HL-60/S4 treated with retinoic acid at 250 ng/mL for 4 days and 3 days (cell line): ENCODE data around the gene DRICH1.
"Not testable (repeated sequence)": the region's sequence is repeated elsewhere in the genome, so short reads cannot be mapped to it uniquely, and the experiment has no call there.

ENCODE experiments used
- in situ Hi-C: fragments of 300-500 bp; cut with MboI; formaldehyde crosslinking; loops from 2 replicates; pipeline ENCODE4 v1.7.0; 2022; ENCODE audit warnings: low sequenced_read_pairs

The DRICH1 gene

DNA sequence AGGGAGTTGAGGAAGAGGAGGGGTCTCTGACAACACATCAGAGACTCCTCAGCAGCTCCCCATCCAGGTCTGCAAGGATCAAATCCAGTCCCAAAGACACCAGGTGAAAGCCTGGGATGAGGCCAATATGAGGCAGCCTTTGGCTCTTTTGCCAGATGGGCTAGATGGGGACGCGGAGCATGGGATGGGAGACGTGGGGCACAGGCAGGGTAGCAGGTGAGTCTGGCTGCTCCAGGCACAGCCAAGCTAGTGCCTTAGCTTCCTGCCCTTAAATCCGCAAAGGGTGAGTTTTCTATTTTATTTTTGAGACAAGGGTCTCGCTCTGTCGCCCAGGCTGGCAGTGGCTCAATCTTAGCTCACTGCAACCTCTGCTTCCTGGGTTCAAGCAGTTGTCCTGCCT lies 19.6 kb upstream of the DRICH1 start:
- in situ Hi-C loops, result no loop called here

DNA sequence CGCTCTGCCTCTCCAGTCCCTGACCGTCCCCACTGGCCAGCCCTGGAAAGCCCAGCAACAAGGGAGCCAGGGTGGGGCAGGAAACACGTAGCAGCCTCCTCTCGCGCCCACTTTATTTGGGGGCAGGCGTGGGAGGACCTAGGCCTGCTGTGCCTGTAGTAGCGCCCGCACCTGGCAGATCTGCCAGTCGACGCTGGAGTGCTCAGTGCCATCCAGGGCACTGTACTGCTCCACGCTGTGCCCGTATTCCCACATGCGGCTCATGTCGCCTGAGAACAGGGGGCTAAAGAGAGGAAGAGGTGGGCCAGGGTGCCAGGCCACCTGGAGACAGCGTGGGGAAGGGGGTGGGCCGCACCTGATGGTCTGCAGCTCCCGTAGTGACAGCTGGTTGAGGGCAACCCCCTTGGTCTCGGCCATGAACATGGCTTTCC lies 17.0 kb upstream of the DRICH1 start:
- in situ Hi-C loops, result no loop called here

DNA sequence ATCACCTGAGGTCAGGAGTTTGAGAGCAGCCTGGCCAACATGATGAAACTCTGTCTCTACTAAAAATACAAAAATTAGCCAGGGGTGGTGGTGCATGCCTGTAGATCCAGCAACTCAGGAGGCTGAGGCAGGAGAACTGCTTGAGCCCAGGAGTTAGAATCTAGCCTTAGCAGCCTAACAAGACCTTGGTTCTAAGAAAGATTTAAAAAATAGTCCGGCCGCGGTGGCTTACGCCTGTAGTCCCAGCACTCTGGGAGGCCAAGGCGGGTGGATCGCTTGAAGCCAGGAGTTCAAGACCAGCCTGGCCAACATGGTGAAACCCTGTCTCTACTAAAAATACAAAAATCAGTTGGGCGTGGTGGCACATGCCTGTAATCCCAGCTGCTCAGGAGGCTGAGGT lies 14.4 kb upstream of the DRICH1 start:
- in situ Hi-C loops, result not testable (repeated sequence)

GRCh38 chr22:23640206-23640605 lies 8.1 kb upstream of the DRICH1 start:
- in situ Hi-C loops, result not testable (repeated sequence)

- in situ Hi-C loops, result no loop called here
Observed at GRCh38 chr22:23639661-23640060, 7.5 kb upstream of the DRICH1 start.

GRCh38 chr22:23638611-23639010 lies 6.5 kb upstream of the DRICH1 start:
- in situ Hi-C loops, result no loop called here

DNA sequence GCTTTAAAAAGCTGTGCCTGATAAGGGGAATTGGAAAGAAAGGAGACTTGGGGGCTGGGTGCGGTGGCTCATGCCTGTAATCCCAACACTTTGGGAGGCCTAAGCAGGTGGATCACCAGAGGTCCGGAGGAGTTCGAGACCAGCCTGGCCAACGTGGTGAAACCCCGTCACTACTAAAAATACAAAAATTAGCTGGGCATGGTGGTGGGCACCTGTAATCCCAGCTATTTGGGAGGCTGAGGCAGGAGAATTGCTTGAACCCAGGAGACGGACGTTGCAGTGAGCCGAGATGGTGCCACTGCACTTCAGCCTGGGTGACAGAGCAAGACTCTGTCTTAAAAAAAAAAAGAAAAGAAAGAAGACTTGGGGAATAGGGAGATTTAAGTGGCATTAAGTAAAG lies 3.2 kb upstream of the DRICH1 start:
- in situ Hi-C loops, result not testable (repeated sequence)

DNA sequence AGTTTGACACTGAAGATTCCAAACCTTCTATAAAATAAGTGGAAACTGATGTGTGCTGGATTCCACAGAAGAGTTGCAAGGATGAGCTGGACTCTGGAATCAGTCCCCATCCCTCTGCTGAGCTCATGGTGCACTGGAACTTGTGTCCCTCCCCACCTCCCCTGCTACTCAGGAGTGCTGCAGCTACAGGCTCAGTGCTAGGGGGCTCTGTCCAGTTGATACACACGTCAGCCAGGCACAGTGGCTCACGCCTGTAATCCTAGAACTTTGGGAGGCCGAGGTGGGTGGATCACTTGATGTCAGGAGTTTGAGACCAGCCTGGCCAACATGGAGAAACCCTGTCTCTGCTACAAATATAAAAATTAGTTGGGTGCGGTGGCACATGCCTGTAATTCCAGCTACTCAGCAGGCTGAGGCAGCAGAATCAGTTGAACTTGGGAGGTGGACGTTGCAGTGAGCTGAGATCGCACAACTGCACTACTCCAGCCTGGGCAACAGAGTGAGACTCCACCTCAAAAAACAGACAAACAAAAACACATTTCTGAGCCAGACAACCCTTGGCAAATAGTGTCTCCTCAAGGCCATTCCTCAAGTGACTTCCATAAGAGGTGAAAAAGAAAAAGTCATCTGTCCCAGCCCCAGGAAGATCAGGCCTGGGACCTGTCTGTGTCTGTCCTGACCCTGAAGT lies 3.9 kb downstream of the DRICH1 start:
- in situ Hi-C loops, result not testable (repeated sequence)

DNA sequence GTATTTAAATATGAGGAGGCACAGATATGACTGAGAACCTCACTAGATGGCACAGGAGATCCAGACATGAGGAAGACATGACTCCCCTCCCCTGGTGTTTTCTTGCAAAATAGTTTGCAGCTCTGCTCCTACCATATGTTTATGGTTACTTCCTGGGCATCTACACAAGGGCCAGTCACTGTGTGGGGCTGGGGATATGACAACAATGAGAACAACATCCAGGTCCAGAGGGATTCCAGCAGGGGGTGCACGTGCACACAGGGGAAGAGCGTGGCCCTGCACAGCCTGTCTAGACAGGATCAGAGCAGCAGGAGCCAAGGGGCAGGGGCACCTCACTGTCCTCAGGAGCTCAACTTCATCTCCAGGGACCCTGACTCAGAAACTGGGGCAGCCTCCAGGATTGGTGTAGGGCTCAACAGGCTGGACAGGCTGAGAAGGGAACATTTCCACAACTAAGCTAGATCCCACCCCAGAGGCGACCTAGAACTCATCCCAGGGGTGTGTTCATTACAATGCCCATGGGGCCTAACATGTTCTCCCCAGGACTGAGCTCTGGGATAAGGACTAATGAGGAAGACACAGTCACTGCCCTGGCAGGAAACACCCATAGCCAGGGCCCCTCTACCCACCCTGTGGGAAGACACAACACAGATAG lies 4.6 kb downstream of the DRICH1 start:
- in situ Hi-C loops, result not testable (repeated sequence)

DNA sequence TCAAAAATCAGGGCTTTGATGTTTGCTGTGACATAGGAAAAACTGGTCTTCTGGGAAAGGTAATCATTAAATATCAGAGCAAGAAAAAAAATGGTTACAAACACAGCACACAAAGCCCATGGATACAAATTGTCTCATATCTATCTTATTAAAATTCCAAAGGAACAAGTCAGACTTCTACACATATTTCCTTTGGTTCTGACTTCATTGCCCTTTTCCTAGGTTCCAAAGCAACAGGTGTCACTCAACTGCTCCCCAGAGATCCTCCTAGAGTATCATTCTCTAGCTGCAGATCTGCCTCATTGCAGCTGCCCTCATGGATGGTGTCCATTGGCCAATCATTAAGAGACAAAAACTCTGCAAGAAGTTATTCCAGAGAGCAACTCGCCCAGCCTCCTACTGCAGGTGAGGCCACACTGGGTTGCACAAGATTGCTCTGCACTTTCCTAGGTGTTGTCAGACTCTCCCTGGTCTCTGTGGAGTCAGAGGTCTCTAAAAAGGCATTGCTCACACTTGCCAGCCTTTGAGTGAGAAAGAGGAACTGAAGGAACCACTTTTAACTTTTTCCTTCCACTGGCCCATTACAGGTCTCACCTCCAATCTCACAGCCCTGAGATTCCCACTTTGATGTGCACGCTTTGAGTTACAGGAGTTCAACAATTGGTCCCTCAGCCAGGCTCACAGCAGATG lies 5.7 kb downstream of the DRICH1 start:
- in situ Hi-C loops, result no loop called here

DNA sequence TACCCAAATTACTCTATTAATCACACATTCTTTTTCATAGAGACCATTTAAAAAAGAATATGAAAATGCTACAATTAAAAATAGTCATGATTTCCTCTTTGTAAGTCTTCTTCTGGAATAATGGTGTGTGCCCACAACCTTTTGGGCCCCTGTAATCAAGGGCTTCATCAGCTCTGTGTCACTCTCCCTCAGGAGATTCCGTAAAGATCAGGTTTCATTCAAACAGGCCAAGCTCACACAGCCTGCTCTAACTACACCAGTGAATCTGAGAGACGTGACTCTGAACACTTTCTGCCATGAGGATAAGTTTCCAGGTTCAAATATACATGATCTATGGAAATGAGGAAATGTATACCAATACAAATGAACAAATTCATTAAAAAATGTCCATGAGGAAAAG lies 9.5 kb downstream of the DRICH1 start:
- in situ Hi-C loops, result no loop called here

DNA sequence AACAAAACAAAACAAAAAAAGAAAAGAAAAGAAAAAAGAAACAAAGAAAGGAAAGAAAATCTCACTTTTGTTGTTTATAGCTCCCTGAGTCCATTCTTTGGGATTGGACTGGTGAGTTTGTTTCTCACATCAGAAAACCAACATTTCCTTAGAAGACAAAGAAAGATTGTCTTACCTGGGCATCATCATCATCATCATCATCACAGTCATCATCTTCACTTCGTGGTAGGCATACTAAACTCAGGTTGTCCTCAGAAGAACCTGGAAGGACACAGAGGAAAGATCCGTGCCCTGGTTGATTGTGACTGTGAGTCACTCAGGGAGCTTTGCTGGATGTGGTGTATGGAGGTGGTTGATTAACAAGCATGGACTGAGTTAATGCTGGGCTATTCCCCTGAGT lies 10.2 kb downstream of the DRICH1 start:
- in situ Hi-C loops, result not testable (repeated sequence)

DNA sequence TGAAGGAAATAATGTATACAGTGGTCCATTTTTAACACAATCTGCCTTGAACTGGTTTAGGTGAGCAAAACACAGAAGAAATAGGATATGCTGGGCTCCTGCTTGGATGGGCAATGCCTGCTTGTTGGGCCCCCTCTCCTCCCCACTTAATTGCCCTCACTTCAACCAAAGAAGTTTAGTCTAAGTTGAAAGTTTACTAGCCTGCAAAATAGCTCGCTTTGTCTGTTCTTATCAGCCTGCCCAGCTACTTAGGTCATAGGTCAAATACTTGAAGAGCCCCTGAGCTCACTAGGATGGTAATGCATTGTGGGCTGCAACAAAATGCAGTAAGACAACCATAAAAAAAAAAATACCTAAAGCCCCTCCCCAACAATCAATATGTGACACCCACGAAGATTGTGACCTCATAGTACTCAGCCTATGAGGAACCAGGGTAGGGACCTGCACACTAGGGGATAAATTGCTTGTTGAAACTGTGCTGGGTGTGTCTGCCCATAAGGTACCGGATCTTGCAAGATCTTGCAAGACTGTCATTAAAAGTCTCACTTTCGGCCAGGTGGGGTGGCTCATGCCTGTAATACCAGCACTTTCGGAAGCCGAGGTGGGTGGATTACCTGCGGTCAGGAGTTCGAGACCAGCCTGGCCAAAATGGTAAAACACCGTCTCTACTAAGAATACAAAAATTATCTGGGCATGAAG lies 10.9 kb downstream of the DRICH1 start:
- in situ Hi-C loops, result no loop called here

DNA sequence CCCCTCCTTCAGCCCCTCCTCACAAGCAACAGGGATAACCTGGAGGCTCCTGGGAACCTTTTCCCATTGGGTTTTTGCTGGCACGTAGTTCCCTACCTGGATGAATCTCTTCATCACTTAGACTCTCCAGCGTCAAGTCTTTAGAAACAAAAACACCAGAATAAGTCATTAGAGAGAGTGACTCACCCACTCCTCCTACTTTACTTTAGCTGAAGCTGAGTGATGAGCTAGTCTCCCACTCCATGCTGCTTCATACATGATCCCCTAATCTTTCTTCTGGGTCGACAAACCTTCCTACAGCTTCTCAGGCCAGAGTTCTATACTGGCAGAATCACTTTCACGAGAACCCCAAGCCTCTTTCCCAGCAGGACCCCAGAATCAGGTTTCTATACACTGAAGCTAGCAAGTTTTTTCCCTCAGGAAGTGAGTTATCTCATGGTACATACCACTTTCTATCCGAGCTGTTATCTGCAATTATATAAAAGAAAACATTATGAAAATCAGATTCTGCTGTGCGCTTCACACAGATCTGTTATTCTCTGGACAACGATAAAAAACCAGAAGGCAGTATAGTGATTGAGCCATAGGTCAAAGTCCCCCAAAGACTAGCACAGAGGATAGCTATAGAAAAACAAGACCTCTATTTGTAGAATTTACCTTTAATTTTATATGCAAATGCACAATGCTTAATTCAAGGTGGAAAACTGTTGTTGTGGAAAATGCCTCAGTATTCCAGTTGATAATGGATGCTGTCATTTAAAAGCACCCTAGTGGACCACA lies 18.7 kb downstream of the DRICH1 start:
- in situ Hi-C loops, result no loop called here

GRCh38 chr22:23609983-23610781 lies 21.9 kb downstream of the DRICH1 start:
- in situ Hi-C loops, result no loop called here

GRCh38 chr22:23608583-23608982 lies 23.5 kb downstream of the DRICH1 start:
- in situ Hi-C loops, result no loop called here

DNA sequence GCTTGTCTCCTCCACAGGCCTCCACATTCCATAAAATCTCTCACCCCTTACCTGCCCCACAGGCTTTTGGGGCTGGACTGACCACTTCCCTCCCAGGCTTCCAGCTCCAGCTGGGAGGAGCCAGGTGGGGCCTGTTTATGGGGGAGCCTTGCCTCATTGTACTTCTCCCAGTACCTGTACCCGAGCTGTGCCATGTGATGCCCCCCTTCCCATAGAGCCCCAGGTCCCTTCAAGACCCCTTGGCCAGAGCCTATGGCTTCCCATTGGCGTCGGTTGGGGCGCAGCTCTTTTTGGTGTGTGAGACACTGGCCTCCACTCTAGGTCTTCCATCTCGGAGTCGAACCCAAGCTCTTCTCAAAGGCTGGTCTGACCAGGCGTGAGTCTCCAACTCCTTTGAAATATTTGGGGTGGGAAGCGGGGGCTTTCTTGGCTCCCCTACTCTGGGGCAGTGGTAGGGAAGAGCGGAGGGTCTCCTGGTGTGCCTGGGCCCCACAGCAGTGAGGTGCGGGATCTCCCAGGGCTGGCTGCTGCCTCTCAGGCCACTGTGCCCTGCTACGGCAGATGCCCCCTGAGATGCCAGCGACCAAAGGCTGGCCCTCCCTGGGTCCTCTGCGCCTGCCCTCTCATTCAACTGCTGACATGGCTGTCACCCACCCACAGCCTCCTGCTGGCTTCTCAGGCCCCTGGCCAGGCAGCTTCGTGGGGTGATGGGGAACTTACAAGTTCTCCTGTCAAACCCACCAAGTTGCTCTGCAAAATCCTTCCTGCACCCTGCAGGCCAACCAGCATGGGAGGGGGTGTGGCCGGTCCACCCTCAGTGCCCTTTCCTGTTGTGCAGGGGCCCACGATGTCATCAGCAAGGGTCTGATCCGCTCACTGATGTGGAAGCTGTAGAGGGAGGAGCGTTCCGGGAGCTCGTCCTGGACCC lies 25.7 kb downstream of the DRICH1 start:
- in situ Hi-C loops, result no loop called here

DNA sequence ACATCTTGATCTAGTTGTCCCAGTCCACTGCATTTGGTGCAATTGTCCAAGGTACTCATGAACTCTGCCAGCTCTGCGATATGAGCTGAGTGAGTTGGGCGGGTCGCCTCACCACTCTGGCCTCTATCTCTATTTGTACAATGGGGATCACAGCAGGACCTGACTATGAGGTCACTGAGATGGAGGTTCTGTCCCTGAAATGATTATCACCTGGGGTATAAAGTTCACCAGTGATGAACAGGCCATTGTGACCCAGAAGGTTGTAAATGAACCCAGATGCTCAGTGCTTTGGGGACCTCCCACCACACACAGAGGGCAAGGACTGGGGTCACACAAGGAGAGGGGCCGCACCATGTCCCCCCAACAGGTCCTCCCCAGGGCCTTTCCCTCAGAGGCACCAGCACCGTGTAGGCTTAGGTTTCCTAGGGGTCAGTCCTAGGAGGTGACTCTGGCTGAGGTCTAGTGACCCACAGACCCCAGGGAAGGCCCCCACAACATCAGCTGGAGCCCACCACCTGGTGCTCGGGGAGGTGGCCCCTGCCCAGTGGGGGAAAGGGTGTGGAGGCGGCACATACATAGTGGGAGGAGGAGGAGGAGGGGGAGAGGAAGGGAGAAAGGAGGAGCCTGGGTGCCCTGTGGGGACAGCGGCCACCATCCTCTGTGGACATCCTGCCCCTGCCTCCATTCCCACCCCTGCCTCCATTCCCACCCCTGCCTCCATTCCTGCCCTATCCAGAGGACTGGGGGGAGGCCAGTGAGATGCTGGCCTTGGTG lies 27.0 kb downstream of the DRICH1 start:
- in situ Hi-C loops, result no loop called here
